Activated CD8-positive, alpha-beta memory T cell treated with anti-CD3 and anti-CD28 coated beads for 36 hours (primary cell): ENCODE measurements around the gene LRRN4CL. TPM values are rescaled to one million over a fixed set of nuclear protein-coding genes. Genes with fewer than 3 reads are reported as not detected.

Experiments
- CTCF ChIA-PET: fragments of 350-600 bp; sonication (Branson Sonifier 250); formaldehyde crosslinking; loops from one replicate; lab custom pipeline; 2021; ENCODE audit warnings: antibody characterized with exemption; lab: Charles Lee
- POLR2A ChIA-PET: fragments of 350-600 bp; sonication (Branson Sonifier 250); formaldehyde crosslinking; loops from one replicate; lab custom pipeline; 2021; ENCODE audit warnings: antibody characterized with exemption; lab: Charles Lee
- total RNA-seq, 2 experiments: library from RNA; stranded (reverse); gene quantifications; one replicate each; pipeline ENCODE4 v1.2.3, GENCODE V29; 2021

The LRRN4CL gene
- under 1 TPM; 0.10 to 0.13 TPM for total RNA-seq

DNA sequence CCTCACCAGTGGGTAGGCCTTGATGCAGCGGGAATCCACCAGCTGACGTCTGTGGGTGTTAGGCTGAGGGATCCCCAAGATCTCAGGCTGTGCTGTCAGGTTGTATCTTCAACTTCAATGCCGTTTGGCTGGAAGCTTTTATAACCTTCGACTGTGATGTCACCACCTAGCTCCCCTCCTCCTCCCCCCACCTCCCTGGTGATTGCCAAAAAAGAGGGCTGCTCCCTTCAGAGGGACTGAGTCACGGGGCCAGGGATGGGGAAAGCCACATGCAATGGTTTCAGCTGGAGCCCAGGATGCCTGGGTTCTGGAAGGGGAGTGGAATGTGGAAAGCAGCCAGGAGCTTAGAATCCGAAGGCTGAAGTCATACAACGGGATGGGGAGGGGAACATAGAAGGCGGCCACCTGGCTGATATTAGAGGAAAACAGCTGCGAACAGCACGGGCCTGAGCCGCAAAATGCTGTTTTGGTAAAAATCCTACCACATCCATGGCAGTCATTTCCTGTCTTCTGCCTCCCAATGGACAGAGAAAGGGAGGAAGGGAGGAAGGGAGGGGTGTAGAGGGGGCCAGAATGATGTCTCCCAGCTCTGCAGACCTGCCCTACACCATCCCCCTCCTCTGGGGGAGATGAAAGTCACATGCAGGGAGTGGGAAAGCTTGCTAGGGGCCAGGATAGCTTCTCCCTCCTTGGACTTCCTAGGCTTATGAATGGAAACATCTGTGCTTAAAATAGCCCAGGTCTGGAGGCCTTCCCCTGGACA lies at the start of gene LRRN4CL:
LRRN4CL (minus strand) TSS at position 110 of the 763 bp plus-strand sequence. CDS start 1,022 bp downstream, outside the sequence.
- POLR2A ChIA-PET = interaction anchor here (1.2 kb wide), 1 partner anchor 25 kb away, joined by 4 read pairs; the partner anchor contains the start of genes C11orf98 and CSKMT
- CTCF ChIA-PET = interaction anchor here (1.5 kb wide), 1 partner anchor 265 kb away, joined by 4 read pairs; no protein-coding TSS in a partner anchor

DNA sequence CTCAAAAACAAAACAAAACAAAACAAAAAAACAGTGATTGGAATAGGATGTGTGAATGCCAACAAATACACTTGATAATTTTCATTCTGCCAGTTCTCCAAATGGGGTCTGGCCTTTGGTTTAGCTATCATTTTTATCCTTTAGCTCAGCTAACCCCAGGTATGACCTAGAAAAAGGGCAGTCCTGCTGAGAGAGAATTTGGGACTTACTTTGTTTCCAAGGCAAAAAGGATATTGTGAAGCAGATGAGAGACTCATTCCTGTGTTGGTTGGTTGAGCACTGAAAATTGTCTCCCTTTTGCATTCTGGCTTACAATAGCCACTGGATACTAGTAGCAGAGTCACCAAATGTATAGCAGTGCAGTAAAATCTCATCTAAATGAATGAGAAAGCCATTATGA lies 47.9 kb upstream of the LRRN4CL start:
- ChIA-PET POLR2A (interaction anchor here (0.5 kb wide), 1 partner anchor 95 kb away, joined by 9 read pairs; the partner anchor contains the start of gene STX5), CTCF (no interaction called here)

DNA sequence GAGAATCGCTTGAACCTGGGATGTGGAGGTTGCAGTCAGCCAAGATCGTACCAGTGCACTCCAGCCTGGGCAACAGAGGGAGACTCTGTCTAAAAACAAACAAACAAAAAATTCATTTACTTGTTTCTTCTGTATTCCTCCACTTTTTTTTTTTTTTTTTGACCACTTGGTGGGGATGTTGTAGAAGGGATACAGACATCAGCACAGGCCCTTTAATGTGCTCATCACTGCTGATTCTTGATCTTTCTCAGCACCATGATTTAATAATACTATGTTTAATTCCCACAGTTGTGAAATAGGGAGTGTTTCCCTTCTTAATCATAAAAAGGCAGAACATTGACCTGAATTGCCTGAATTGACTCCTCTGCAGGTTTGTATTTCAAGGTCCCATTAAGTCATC lies 43.5 kb upstream of the LRRN4CL start:
- CTCF ChIA-PET = interaction anchor here (0.8 to 1.0 kb wide), 2 partner anchors 17 to 137 kb away, joined by 3 to 4 read pairs; no protein-coding TSS in a partner anchor
- POLR2A ChIA-PET = no interaction called here

DNA sequence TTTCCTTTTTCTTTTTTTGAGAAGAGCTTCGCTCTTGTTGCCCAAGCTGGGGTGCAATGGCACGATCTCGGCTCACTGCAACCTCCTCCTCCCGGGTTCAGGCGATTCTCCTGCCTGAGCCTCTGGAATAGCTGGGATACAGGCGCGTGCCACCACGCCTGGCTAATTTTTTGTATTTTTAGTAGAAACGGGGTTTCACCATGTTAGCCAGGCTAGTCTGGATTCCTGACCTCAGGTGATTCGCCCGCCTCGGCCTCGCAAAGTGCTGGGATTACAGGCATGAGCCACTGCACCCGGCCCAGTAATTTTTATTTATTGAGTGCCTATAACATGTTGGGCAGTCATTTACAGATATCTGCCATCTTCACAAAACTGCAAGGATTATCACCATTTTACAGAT lies 40.7 kb upstream of the LRRN4CL start:
- ChIA-PET POLR2A (interaction anchor here (1.2 to 1.4 kb wide), 2 partner anchors 56 to 111 kb away, joined by 3 to 4 read pairs; no protein-coding TSS in a partner anchor), CTCF (interaction anchor here (0.6 to 0.9 kb wide), 4 partner anchors 21 to 748 kb away, joined by 3 to 4 read pairs (median 3); no protein-coding TSS in a partner anchor)

DNA sequence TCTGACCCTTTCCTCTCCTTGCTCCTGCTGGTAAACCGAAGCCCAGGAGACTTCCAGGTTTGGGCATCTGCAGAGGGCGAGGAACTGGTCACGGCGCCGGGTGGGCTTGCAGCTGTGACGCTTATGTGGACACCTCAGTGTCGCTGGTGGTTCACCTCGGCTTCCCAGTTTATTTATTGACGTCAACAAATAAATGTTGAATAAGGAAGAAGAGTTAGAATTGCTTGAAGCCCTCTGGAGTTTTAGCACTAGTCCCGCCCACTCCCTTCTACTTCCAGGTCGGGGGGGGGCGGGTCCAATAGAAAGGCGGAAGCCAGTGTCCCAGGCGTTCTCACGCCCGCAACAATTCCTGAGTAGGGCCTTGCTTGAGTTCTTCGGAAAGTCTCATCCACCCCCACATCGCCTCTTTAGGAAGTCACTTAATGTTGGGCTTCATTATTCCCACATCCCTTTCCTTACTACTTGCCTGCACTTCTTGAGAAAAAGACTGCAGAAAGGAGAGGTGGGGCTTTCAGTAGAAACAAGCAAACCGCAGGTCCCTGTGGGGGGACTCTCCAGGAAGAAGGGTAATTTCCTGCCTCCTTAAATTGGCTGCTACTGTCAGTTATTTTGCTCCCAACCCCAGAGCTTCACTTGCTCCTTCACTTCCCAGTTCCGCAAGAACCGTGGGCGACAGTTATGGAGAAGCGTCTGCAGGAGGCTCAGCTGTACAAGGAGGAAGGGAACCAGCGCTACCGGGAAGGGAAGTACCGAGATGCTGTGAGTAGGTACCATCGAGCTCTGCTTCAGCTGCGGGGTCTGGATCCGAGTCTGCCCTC lies 39.0 kb upstream of the LRRN4CL start, which contains the start of gene TTC9C:
TTC9C (plus strand) TSS at position 316 of the 818 bp plus-strand sequence; CDS start at position 679, 363 bp downstream.
- POLR2A ChIA-PET = interaction anchor here (0.7 to 2.9 kb wide), 8 partner anchors 58 to 995 kb away, joined by 3 to 26 read pairs (median 8); partner anchors contain the start of genes C11orf98, CSKMT, STX5 and TEX54

DNA sequence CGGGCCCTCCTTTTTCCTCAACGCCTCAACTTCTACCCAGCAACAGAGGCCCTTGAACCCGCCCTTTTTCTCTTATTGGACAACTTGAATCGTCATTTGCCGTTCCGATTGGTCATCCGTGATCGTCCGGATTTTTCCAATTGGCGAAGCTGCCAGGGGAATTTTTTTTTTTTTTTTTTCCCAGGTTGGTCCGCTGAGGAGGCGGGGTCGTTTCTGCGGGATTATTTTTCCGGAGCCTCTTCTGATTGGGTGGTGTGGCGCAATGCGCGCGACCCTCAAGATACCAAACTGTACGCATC lies 38.5 kb upstream of the LRRN4CL start:
- ChIA-PET POLR2A (interaction anchor here (0.6 to 2.9 kb wide), 17 partner anchors 17 to 995 kb away, joined by 3 to 26 read pairs (median 5); partner anchors contain the start of genes C11orf98, CSKMT, EEF1G and LBHD1), CTCF (interaction anchor here (1.2 to 2.1 kb wide), 3 partner anchors 18 to 58 kb away, joined by 4 to 11 read pairs (median 6); partner anchors contain the start of gene TAF6L)

More for the DNA sequence above, 39.0 kb upstream of the LRRN4CL start, which contains the start of gene TTC9C:
- CTCF ChIA-PET = interaction anchor here (0.8 to 2.1 kb wide), 5 partner anchors 11 to 58 kb away, joined by 3 to 11 read pairs (median 4); partner anchors contain the start of gene TAF6L

DNA sequence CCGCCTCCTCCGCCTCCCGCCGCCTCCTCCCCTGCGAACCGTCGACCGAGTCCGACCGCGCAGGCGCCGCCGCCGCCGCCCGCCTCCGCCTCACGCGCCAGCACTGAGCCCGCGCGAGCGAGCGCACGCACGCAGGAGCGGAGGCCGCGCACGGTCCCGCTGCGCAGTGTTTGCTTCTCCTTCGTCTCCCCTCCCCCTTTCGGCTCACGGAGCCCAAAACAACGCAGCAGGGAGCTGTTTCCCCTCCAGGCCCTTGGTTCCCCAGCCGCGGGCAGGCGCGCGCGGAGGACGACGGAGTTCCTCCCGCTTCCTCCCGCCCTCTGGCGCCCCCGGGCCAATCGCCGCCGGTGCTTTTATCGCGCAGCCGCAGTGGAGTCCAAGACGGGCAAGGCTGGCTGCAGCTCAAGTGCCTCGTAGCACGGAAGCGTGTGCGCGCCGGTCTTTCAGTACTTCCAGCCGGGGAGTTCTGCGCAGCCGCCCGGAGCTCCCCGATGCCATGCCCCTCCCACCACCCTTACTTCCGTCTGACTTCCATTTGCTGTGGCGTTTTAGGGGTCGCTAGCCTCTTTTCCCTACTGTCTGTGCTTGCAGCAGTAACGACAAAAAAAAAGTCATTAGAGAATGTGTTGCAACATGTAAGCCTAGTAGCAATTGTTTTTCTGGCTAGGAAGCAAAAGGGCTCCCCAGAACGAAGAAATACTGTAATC lies 38.0 kb upstream of the LRRN4CL start, which contains the start of gene HNRNPUL2:
HNRNPUL2 (minus strand) TSS at position 293 of the 707 bp plus-strand sequence. CDS start 301 bp downstream, outside the sequence.
- CTCF ChIA-PET = interaction anchor here (0.6 to 2.1 kb wide), 5 partner anchors 18 to 59 kb away, joined by 3 to 11 read pairs (median 4); partner anchors contain the start of genes TAF6L and ZBTB3
- POLR2A ChIA-PET = interaction anchor here (0.5 to 2.9 kb wide), 19 partner anchors 8 to 994 kb away, joined by 3 to 26 read pairs (median 5); partner anchors contain the start of genes C11orf98, CSKMT, EEF1G and LBHD1

DNA sequence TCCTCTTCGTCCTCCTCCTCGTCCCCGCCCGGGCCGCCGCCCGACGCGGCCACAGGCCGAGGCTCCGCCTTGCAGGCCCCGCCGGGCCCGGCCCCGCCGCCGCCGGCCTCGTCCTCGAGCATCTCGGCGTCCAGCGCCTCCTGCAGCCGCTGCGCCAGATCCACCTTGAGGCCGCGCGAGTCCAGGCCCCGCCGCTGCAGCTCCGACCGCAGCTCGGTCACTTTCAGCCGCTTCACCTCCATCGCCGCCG lies 37.5 kb upstream of the LRRN4CL start:
- ChIA-PET POLR2A (interaction anchor here (0.5 to 2.9 kb wide), 14 partner anchors 9 to 153 kb away, joined by 3 to 26 read pairs (median 5); partner anchors contain the start of genes C11orf98, CSKMT, EEF1G and LBHD1), CTCF (interaction anchor here (0.6 to 2.1 kb wide), 5 partner anchors 17 to 59 kb away, joined by 3 to 11 read pairs (median 4); partner anchors contain the start of genes TAF6L and ZBTB3)

DNA sequence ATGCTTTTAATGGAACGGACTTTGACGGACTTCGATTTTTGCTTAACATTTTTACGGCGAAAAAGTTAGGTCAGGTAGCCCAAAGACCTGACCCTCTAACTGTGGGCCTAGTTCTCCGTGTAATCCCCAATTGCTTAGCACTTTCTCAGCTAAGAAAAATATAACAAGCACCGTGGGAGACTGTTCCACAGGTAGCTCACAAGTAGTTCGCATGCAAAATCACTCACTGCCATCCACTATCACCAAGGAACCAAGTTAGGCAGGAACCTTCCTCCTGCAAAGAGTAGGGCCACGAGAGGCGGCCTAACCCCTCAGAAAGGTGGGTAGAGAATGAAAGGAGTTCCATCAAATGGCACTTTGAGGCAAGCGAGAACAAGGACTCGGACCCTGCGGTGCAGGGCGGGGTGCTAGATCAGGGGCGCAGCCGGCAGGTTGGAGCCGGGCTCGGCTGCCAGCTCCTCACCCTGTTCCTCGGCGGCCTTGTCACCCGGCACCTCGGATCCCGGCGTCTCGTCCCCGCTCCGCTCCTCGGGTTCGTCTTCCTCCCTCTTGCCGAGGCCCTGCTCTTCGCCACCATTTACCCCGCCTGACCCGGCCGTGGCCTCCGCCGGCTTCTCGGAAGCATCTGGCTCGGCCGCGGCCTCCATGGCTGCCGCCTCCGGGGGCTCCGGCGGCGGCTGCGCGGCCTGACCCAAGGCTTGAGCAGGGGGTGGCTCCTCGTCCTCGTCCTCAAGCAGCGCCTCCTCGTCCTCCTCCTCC lies 37.0 kb upstream of the LRRN4CL start:
- CTCF ChIA-PET = interaction anchor here (0.6 to 2.1 kb wide), 7 partner anchors 17 to 64 kb away, joined by 3 to 11 read pairs (median 4); partner anchors contain the start of genes TAF6L and ZBTB3
- POLR2A ChIA-PET = interaction anchor here (0.6 to 2.9 kb wide), 12 partner anchors 15 to 135 kb away, joined by 3 to 26 read pairs (median 5); partner anchors contain the start of genes C11orf98, CSKMT, LBHD1 and STX5

DNA sequence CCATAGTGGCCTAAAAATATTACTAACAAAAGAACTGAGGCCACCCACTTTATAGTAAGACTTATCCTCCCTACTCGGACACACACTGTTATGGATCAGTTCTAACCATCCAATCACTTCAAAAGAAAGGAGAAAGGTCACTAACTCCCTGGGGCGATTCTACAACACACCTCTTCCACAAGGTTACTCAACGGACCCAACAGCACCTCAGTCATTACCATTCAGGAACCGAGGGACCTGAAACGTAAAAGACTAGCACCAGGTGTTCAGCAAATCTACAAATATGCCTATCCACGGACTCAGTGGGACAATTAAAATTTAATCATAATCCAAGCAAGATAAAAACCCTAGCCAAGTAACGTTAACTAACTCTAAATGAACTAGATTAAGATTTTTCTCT lies 36.3 kb upstream of the LRRN4CL start:
- ChIA-PET POLR2A (interaction anchor here (0.6 to 2.9 kb wide), 4 partner anchors 16 to 130 kb away, joined by 3 to 13 read pairs (median 4); no protein-coding TSS in a partner anchor), CTCF (interaction anchor here (1.0 kb wide), 1 partner anchor 65 kb away, joined by 3 read pairs; no protein-coding TSS in a partner anchor)

DNA sequence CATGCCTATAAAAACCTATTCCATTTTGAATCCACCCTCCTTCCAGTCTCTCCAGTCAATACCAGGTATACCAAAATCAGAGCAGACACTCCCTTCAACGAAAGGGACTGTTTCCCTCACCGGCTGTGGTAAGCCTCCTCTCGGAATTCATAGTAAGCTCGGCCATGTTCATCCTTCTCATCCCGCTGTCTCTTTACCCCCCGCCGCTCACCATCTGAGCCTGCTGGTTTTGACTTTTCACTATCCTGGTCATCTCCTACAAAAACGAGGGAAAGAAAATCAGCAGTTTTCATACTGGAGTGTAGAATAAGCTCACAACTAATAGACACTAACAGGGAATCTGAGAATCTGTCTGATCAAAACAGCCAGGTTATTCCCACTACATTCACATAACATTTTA lies 34.8 kb upstream of the LRRN4CL start:
- ChIA-PET CTCF (interaction anchor here (0.8 to 1.5 kb wide), 2 partner anchors 40 to 62 kb away, joined by 3 to 8 read pairs; no protein-coding TSS in a partner anchor), POLR2A (no interaction called here)

DNA sequence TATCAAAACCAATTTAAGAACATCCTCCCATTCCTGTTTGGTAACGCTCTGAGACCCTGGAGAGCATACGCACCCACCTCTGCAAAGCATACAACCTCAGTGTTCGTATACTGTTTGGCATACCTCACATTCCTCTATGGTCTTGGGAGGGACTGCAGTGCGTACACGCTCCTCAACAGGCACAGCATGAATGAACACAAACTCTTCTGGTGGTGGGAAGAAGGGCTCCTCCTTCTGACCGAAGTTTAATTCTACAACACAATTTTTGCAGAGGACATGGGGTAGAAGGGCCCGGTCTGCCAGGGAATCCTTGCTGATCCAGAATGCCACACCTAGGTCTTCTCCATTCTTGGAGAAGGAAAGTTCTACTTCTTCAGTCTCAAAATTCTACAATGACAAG lies 32.7 kb upstream of the LRRN4CL start:
- ChIA-PET POLR2A (no interaction called here), CTCF (no interaction called here)

DNA sequence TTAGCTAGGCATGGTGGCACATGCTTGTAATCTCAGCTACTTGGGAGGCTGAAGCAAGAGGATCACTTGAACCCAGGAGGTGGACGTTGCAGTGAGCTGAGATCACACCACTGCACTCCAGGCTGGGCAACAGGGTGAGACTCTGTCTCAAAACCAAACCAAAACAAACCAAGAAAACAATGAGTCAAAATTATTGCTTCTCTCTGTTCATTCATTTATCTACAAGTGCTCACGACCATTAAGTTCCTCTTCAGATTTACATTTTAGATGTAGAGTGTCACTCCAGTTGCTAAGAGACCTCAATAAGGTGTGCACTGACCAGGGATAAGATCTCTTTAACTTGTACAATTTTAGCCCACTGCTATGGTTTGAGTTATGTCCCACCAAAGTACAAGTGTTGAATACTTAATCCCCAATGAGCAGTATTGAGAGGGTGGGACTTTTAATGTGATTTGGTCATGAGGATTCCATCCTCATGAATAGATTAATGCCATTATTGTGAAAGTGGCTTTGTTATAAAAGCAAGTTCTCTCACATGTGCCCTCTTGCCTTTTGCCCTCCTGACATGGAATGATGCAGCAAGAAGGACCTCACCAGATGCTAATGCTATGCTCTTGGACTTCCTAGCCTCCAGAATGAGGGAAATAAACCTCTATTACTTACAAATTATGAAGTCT lies 30.1 kb upstream of the LRRN4CL start:
- ChIA-PET CTCF (no interaction called here), POLR2A (no interaction called here)

DNA sequence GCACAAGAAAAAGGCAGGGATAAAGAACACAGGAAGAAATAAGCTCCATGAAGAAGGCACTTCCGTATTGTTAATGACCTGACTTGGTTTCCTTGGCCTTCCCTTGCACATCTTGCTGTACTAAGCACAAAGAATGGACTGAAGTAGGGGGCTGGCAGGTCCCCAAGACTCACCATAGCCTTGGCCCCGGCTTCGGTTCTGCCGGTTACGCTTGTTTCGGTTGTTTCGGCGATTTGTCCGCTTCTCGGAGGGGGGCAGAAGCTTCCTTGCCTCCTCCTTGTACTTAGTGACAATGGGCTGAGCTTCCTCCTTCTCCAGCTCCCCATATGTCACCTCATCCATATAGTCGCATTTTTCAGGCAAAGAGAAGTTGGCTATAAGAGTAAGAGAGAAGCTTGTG lies 27.5 kb upstream of the LRRN4CL start:
- POLR2A ChIA-PET = interaction anchor here (0.5 to 0.7 kb wide), 2 partner anchors 44 to 113 kb away, joined by 3 to 6 read pairs; no protein-coding TSS in a partner anchor

DNA sequence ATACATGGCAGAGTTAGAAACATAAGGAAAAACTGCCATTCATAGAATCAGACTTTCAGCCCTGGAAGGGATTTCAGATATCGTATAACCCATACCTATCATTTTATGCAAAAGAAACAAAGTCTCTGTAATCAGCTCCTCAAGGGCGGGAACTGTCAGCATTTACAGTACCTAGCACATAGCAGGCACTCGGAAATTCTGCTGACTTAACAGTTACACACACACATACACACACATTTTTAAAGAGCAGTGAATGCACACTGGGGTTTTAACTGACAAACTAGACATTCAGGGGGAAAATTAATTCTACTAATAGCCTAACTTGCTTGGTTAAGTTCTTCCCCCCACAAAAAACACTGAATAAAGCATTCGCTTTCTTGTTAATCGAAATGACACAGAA lies 26.9 kb upstream of the LRRN4CL start:
- CTCF ChIA-PET = interaction anchor here (0.6 to 1.0 kb wide), 2 partner anchors 105 to 150 kb away, joined by 3 read pairs; no protein-coding TSS in a partner anchor
- POLR2A ChIA-PET = interaction anchor here (0.6 kb wide), 1 partner anchor 123 kb away, joined by 5 read pairs; no protein-coding TSS in a partner anchor

More for the DNA sequence above, 27.5 kb upstream of the LRRN4CL start:
- CTCF ChIA-PET = no interaction called here
